Neuronal stem cell (in vitro differentiated cells): ENCODE data around the gene RTTN.

Experiments used
- DNase-seq: peaks from one replicate; pipeline ENCODE4 v3.0.0-alpha.2; 2013; ENCODE audit warnings: low spot score
- H2AFZ ChIP-seq: one replicate; pipeline ENCODE4 v1.6.1; 2013; ENCODE audit warnings: mild to moderate bottlenecking, low read length, inconsistent platforms
- H2AK5ac ChIP-seq: 2 replicates; pipeline ENCODE4 v1.6.1; 2013; ENCODE audit warnings: low read depth, mild to moderate bottlenecking, inconsistent platforms, low read length, moderate library complexity, mixed read lengths
- H2BK120ac ChIP-seq: 2 replicates; pipeline ENCODE4 v1.6.1; 2013; ENCODE audit warnings: low read depth, mild to moderate bottlenecking, inconsistent platforms, low read length, moderate library complexity, mixed read lengths
- H2BK12ac ChIP-seq: one replicate; pipeline ENCODE4 v1.6.1; 2013; ENCODE audit warnings: low read length, inconsistent platforms
- H2BK15ac ChIP-seq: 2 replicates; pipeline ENCODE4 v1.6.1; 2013; ENCODE audit warnings: mild to moderate bottlenecking, low read length, inconsistent platforms, mixed read lengths
- H2BK5ac ChIP-seq: one replicate; pipeline ENCODE4 v1.6.1; 2013; ENCODE audit warnings: inconsistent platforms, mild to moderate bottlenecking, low read length, moderate library complexity
- H3K14ac ChIP-seq: one replicate; pipeline ENCODE4 v1.6.1; 2013; ENCODE audit warnings: low read length, inconsistent platforms
- H3K18ac ChIP-seq: 2 replicates; pipeline ENCODE4 v1.6.1; 2013; ENCODE audit warnings: low read length, inconsistent platforms
- H3K23ac ChIP-seq: 2 replicates; pipeline ENCODE4 v1.6.1; 2013; ENCODE audit warnings: low read depth, mild to moderate bottlenecking, mixed read lengths, low read length, inconsistent platforms; ENCODE audit not compliant: poor library complexity
- H3K27ac ChIP-seq: replicated peaks from 3 replicates; pipeline ENCODE4 v1.5.1; 2013; ENCODE audit warnings: low read length, inconsistent platforms
- H3K27me3 ChIP-seq, 3 experiments: 2 replicates each; pipeline ENCODE4 v1.6.1; 2013; ENCODE audit warnings: low read length in 3 of 3, mild to moderate bottlenecking in 2 of 3, inconsistent platforms in 1 of 3, low read depth in 1 of 3, mixed read lengths in 1 of 3, moderate library complexity in 1 of 3; ENCODE audit not compliant: control insufficient read depth in 3 of 3, insufficient read depth in 3 of 3
- H3K36me3 ChIP-seq, 2 donors: replicated peaks in 1 of 2; 2 replicates each; pipeline ENCODE4 v1.6.1; 2013; ENCODE audit warnings: low read length in 2 of 2; ENCODE audit not compliant: control insufficient read depth in 2 of 2, insufficient read depth in 2 of 2
- H3K4ac ChIP-seq: 2 replicates; pipeline ENCODE4 v1.6.1; 2013; ENCODE audit warnings: inconsistent platforms, mild to moderate bottlenecking, low read length, moderate library complexity
- H3K4me1 ChIP-seq, 2 donors: 1 replicate in 1 of 2; 2 replicates in 1 of 2; pipeline ENCODE4 v1.6.1; 2013; ENCODE audit warnings: low read length in 2 of 2, low read depth in 1 of 2; ENCODE audit not compliant: control insufficient read depth in 2 of 2, insufficient read depth in 1 of 2
- H3K4me2 ChIP-seq: one replicate; pipeline ENCODE4 v1.6.1; 2013; ENCODE audit warnings: mild to moderate bottlenecking, low read length, inconsistent platforms; ENCODE audit not compliant: insufficient read depth, poor library complexity, severe bottlenecking
- H3K4me3 ChIP-seq, 2 donors: 2 replicates each; pipeline ENCODE4 v1.5.1; 2013; ENCODE audit warnings: low read length in 2 of 2, mild to moderate bottlenecking in 2 of 2, inconsistent platforms in 1 of 2, moderate library complexity in 1 of 2
- H3K79me1 ChIP-seq: one replicate; pipeline ENCODE4 v1.6.1; 2013; ENCODE audit warnings: low read depth, mild to moderate bottlenecking, inconsistent platforms, low read length, moderate library complexity
- H3K9ac ChIP-seq: one replicate; pipeline ENCODE4 v1.6.1; 2013; ENCODE audit warnings: mild to moderate bottlenecking, low read depth, low read length, inconsistent platforms; ENCODE audit not compliant: poor library complexity
- H3K9me3 ChIP-seq, 2 donors: replicated peaks in 1 of 2; 2 replicates each; pipeline versions ENCODE3 to v1.6.1; 2013; ENCODE audit warnings: low read length in 2 of 2, mild to moderate bottlenecking in 2 of 2, inconsistent platforms in 1 of 2, low read depth in 1 of 2, mixed read lengths in 1 of 2, moderate library complexity in 1 of 2; ENCODE audit not compliant: control insufficient read depth in 2 of 2, insufficient read depth in 1 of 2
- H4K8ac ChIP-seq: one replicate; pipeline ENCODE4 v1.6.1; 2013; ENCODE audit warnings: low read depth, mild to moderate bottlenecking, inconsistent platforms, low read length, moderate library complexity
- H4K91ac ChIP-seq: one replicate; pipeline ENCODE4 v1.6.1; 2013; ENCODE audit warnings: low read length, low read depth, mild to moderate bottlenecking, inconsistent platforms; ENCODE audit not compliant: poor library complexity
- WGBS, 2 donors: extraction: QIAGEN DNeasy Blood & Tissue Kit; methylation state at CpG; one replicate each; pipeline ENCODE4 v1.1.7; 2013; ENCODE audit warnings: missing lambda C conversion rate in 2 of 2, mixed read lengths in 1 of 2; ENCODE audit not compliant: insufficient read length in 2 of 2, insufficient replicate concordance in 1 of 2; ENCODE audit errors: extremely low coverage in 2 of 2; 5-methylcytosine and 5-hydroxymethylcytosine counted together

The RTTN gene

DNA sequence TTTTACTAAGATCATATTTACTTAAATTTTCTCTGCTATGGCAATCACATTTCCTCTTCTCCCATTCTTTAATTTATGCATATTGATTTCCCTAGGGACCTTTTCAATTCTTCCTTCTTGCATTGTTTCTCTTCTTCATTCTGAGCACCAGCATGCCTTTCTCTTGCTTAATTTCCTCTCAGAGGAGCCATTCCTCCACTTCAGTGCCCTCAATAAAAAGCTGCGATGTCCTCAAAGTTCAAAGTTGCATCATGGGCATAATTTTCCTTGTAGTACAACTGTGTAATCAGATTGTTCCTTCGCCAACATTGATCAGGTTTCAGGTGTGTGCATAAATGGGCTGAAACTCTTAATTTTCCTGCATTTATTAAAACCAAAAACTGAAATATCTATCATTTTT, 236.0 kb downstream of the RTTN start:
- Histone ChIP-seq H3K23ac (no peak overlapping the region), H2BK12ac (no peak overlapping the region), H3K36me3 (no peaks in the 10 kb centered on the region), H4K91ac (no peak overlapping the region), H3K27ac (no peak overlapping the region), H2BK5ac (no peak overlapping the region), H3K4me2 (no peak overlapping the region), H2AFZ (no peak overlapping the region), H3K4me1 (no peaks in the 10 kb centered on the region), H2BK15ac (no peak overlapping the region), H3K4me3 (no peak overlapping the region), H3K27me3 (no peaks in the 10 kb centered on the region), H3K18ac (no peak overlapping the region), H4K8ac (no peak overlapping the region), H3K9ac (no peak overlapping the region), H2BK120ac (no peak overlapping the region), H3K9me3 (peaks cover 0 to 2% of the 10 kb centered on the region in 2 donors), H3K79me1 (no peaks in the 10 kb centered on the region), H2AK5ac (no peak overlapping the region), H3K4ac (no peak overlapping the region), H3K14ac (no peak overlapping the region)
- DNase-seq: no peak
- no CpG with 5 or more reads among the region's 2 CpGs for WGBS, 2 donors

GRCh38 chr18:69968039-69968438, 237.4 kb downstream of the RTTN start:
- H2BK5ac ChIP-seq: no peak overlapping the region
- no peak overlapping the region for H2BK15ac ChIP-seq
- no CpG with 5 or more reads among the region's 8 CpGs for WGBS, 2 donors
- H3K4me1 ChIP-seq: no peaks in the 10 kb centered on the region
- no peak overlapping the region for H3K4ac ChIP-seq
- H2AFZ ChIP-seq: no peak overlapping the region
- no peak overlapping the region for H3K4me2 ChIP-seq
- DNase-seq: no peak
- H2AK5ac ChIP-seq: no peak overlapping the region
- no peaks in the 10 kb centered on the region for H3K27me3 ChIP-seq
- no peak overlapping the region for H4K91ac ChIP-seq
- no peak overlapping the region for H3K18ac ChIP-seq
- no peak overlapping the region for H2BK120ac ChIP-seq
- H3K36me3 ChIP-seq: no peaks in the 10 kb centered on the region
- no peak overlapping the region for H3K9ac ChIP-seq
- no peak overlapping the region for H3K27ac ChIP-seq
- no peaks in the 10 kb centered on the region for H3K79me1 ChIP-seq
- no peak overlapping the region for H4K8ac ChIP-seq
- no peak overlapping the region for H3K4me3 ChIP-seq
- H3K9me3 ChIP-seq: peaks cover 0 to 2% of the 10 kb centered on the region in 2 donors
- H3K14ac ChIP-seq: no peak overlapping the region
- no peak overlapping the region for H2BK12ac ChIP-seq
- H3K23ac ChIP-seq: no peak overlapping the region

DNA sequence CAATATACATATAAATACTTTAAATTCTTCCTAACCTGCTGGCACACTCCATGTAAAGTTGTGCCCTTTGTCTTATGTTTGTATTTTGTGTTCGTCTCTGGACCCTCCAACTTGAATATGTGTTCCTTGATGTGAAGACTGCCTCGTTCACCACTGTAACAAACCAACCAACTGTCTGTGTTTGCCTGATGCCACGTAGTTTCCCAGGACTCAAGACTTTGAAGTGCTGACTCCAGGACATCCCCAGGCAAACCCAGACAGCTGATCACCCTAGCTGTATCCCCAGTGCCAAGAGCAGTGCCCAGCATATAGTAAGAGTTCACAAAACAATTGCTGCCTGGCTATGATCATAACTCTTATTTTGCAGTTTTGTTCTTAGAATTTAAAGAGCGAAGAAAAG, 242.3 kb downstream of the RTTN start:
- Histone ChIP-seq H2BK12ac (no peak overlapping the region), H3K14ac (no peak overlapping the region), H3K27me3 (no peaks in the 10 kb centered on the region), H4K8ac (no peak overlapping the region), H3K27ac (no peak overlapping the region), H2BK5ac (no peak overlapping the region), H3K18ac (no peak overlapping the region), H2BK120ac (no peak overlapping the region), H3K36me3 (no peaks in the 10 kb centered on the region), H2BK15ac (no peak overlapping the region), H3K23ac (no peak overlapping the region), H3K4me3 (no peak overlapping the region), H3K4ac (no peak overlapping the region), H2AK5ac (no peak overlapping the region), H3K4me2 (no peak overlapping the region), H4K91ac (no peak overlapping the region), H3K9ac (no peak overlapping the region), H2AFZ (no peak overlapping the region), H3K4me1 (no peaks in the 10 kb centered on the region), H3K9me3 (no peaks in the 10 kb centered on the region), H3K79me1 (no peaks in the 10 kb centered on the region)
- no peak for DNase-seq
- WGBS, 2 donors: no CpG with 5 or more reads among the region's 4 CpGs

GRCh38 chr18:69961718-69962117, 243.8 kb downstream of the RTTN start:
- Histone ChIP-seq H3K4me1 (peaks cover 0 to under 1% of the 10 kb centered on the region in 2 donors), H3K9ac (no peak overlapping the region), H3K9me3 (no peaks in the 10 kb centered on the region), H3K18ac (no peak overlapping the region), H2AK5ac (no peak overlapping the region), H2BK120ac (no peak overlapping the region), H2BK5ac (no peak overlapping the region), H4K91ac (no peak overlapping the region), H3K14ac (no peak overlapping the region), H3K27me3 (no peaks in the 10 kb centered on the region), H3K79me1 (no peaks in the 10 kb centered on the region), H2BK15ac (no peak overlapping the region), H3K23ac (no peak overlapping the region), H3K4me2 (no peak overlapping the region), H3K4me3 (no peak overlapping the region), H2AFZ (no peak overlapping the region), H3K36me3 (no peaks in the 10 kb centered on the region), H4K8ac (no peak overlapping the region), H2BK12ac (no peak overlapping the region), H3K27ac (no peak overlapping the region), H3K4ac (no peak overlapping the region)
- WGBS, 2 donors: no CpG with 5 or more reads among the region's 3 CpGs
- DNase-seq: no peak
